Keratinocyte (primary cell): ENCODE results near the gene ADCY4. TPM values are rescaled to one million over a fixed set of nuclear protein-coding genes. Genes with fewer than 3 reads are reported as not detected.

ENCODE experiments used
- DNase-seq: peaks from one replicate; pipeline ENCODE4 v3.0.0-alpha.2; 2011; ENCODE audit warnings: low read depth, missing footprints, low spot score
- FAIRE-seq: peaks from 2 replicates; lab custom pipeline; 2011; peaks lifted over from hg19 to GRCh38; lab: Jason Lieb, UNC
- H2AFZ ChIP-seq: 2 replicates; pipeline ENCODE4 v1.6.0; 2012; ENCODE audit warnings: low read length, control low read depth, inconsistent platforms; ENCODE audit not compliant: control insufficient read depth
- H3K27ac ChIP-seq: 2 replicates; pipeline ENCODE4 v1.5.1; 2011; ENCODE audit warnings: low read length; ENCODE audit not compliant: control insufficient read depth, insufficient read depth
- H3K27me3 ChIP-seq: 3 replicates; pipeline ENCODE4 v1.6.0; 2011; ENCODE audit warnings: low read length; ENCODE audit not compliant: control insufficient read depth, insufficient read depth; ENCODE audit errors: extremely low read depth
- H3K36me3 ChIP-seq, 2 experiments: 2 replicates in 1 of 2; 3 replicates in 1 of 2; pipeline ENCODE4 v1.5.1; 2011; ENCODE audit warnings: low read length in 2 of 2, mild to moderate bottlenecking in 1 of 2; ENCODE audit not compliant: control insufficient read depth in 2 of 2, insufficient read depth in 2 of 2; ENCODE audit errors: extremely low read depth in 1 of 2
- H3K4me1 ChIP-seq: 3 replicates; pipeline ENCODE4 v1.5.1; 2011; ENCODE audit warnings: low read length; ENCODE audit not compliant: control insufficient read depth, insufficient read depth; ENCODE audit errors: extremely low read depth
- H3K4me2 ChIP-seq: 3 replicates; pipeline ENCODE4 v1.6.0; 2011; ENCODE audit warnings: low read depth, low read length; ENCODE audit not compliant: control insufficient read depth, insufficient read depth; ENCODE audit errors: extremely low read depth
- H3K4me3 ChIP-seq, 3 experiments: fragments of 200-600 bp in 1 of 3; sonication (generic) in 1 of 3; 2 replicates in 2 of 3; 3 replicates in 1 of 3; pipeline ENCODE4 v1.5.1; 2011 to 2016; ENCODE audit warnings: low read length in 3 of 3, mild to moderate bottlenecking in 3 of 3, control low read depth in 2 of 3, inconsistent platforms in 1 of 3, low read depth in 1 of 3, mixed read lengths in 1 of 3, mixed run types in 1 of 3, moderate library complexity in 1 of 3; ENCODE audit not compliant: control insufficient read depth in 2 of 3, insufficient read depth in 2 of 3; ENCODE audit errors: extremely low read depth in 1 of 3
- H3K79me2 ChIP-seq: 2 replicates; pipeline ENCODE4 v1.6.0; 2012; ENCODE audit warnings: low read length; ENCODE audit not compliant: control insufficient read depth, insufficient read depth
- H3K9ac ChIP-seq: 3 replicates; pipeline ENCODE4 v1.6.0; 2011; ENCODE audit warnings: low read length; ENCODE audit not compliant: control insufficient read depth, insufficient read depth; ENCODE audit errors: extremely low read depth
- H3K9me1 ChIP-seq: 3 replicates; pipeline ENCODE4 v1.6.0; 2011; ENCODE audit warnings: low read length; ENCODE audit not compliant: control insufficient read depth, insufficient read depth; ENCODE audit errors: extremely low read depth
- H3K9me3 ChIP-seq: 2 replicates; pipeline ENCODE4 v1.5.1; 2012; ENCODE audit warnings: low read depth, low read length; ENCODE audit not compliant: control insufficient read depth
- H4K20me1 ChIP-seq: 3 replicates; pipeline ENCODE4 v1.6.0; 2011; ENCODE audit warnings: low read length; ENCODE audit not compliant: control insufficient read depth, insufficient read depth; ENCODE audit errors: extremely low read depth
- EZH2 ChIP-seq: IDR thresholded peaks from one replicate; pipeline ENCODE4 v1.6.1; 2012; ENCODE audit warnings: inconsistent platforms, mild to moderate bottlenecking, low read length, moderate library complexity
- dilution Hi-C: fragments of 300-500 bp; cut with MboI; formaldehyde crosslinking; loops from one replicate; pipeline ENCODE4 v1.7.0; 2020; ENCODE audit warnings: low sequenced_read_pairs; ENCODE audit not compliant: extremely low pct_ligation_motif_present
- polyA plus RNA-seq, 5 experiments: library from polyadenylated mRNA; depleted of rRNA in 3 of 5; stranded (reverse) in 3 of 5; stranded (forward) in 1 of 5; unstranded in 1 of 5; fragments of >200 nt; gene quantifications; 1 replicate in 1 of 5; 2 replicates in 3 of 5; 3 replicates in 1 of 5; pipeline versions ENCODE4 v1.2.1 to v1.2.3, GENCODE V29; 2011 to 2012; ENCODE audit warnings: missing spikeins in 2 of 5, low read depth in 1 of 5, low replicate concordance in 1 of 5
- TF ChIP-seq, protein P1 (sequence below), 3 experiments: IDR thresholded peaks in 1 of 3; conservative IDR thresholded peaks in 1 of 3; optimal IDR thresholded peaks in 1 of 3; 2 replicates in 2 of 3; 3 replicates in 1 of 3; pipeline versions ENCODE3 to v1.5.1; 2011; ENCODE audit warnings: low read length in 3 of 3, mild to moderate bottlenecking in 3 of 3, moderate library complexity in 2 of 3, control low read depth in 1 of 3, inconsistent platforms in 1 of 3; ENCODE audit not compliant: insufficient read depth in 2 of 3; ENCODE audit errors: extremely low read depth in 1 of 3

ADCY4 gene
- polyA plus RNA-seq, 1 donor (not counting 4 experiments of a cell fraction or from before 2014, with no cell fraction given) = 0.21 TPM

GRCh38 chr14:24366413-24366720 is 31.5 kb upstream of the ADCY4 start:
- Histone ChIP-seq H3K9me1 (no peaks in the 10 kb centered on the region), H3K79me2 (no peaks in the 10 kb centered on the region), H3K9me3 (no peaks in the 10 kb centered on the region), H3K9ac (peak overlapping the region; percentile 71), H2AFZ (peak overlapping the region; percentile 87), H3K36me3 (no peaks in the 10 kb centered on the region), H3K4me2 (peak overlapping the region; percentile 85), H3K27me3 (no peaks in the 10 kb centered on the region), H4K20me1 (no peaks in the 10 kb centered on the region), H3K27ac (peak overlapping the region; percentile 66), H3K4me3 (peak overlapping the region; percentile 35 to 58 (median 41)), H3K4me1 (peaks cover 23% of the 10 kb centered on the region)
- no peak for TF ChIP-seq EZH2
- TF ChIP-seq, protein P1, sequence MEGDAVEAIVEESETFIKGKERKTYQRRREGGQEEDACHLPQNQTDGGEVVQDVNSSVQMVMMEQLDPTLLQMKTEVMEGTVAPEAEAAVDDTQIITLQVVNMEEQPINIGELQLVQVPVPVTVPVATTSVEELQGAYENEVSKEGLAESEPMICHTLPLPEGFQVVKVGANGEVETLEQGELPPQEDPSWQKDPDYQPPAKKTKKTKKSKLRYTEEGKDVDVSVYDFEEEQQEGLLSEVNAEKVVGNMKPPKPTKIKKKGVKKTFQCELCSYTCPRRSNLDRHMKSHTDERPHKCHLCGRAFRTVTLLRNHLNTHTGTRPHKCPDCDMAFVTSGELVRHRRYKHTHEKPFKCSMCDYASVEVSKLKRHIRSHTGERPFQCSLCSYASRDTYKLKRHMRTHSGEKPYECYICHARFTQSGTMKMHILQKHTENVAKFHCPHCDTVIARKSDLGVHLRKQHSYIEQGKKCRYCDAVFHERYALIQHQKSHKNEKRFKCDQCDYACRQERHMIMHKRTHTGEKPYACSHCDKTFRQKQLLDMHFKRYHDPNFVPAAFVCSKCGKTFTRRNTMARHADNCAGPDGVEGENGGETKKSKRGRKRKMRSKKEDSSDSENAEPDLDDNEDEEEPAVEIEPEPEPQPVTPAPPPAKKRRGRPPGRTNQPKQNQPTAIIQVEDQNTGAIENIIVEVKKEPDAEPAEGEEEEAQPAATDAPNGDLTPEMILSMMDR (optimal IDR thresholded peaks at IDR 0.05 in 1 of 3, IDR thresholded peaks at IDR 0.05 in 1 of 3, conservative IDR thresholded peaks at IDR 0.05 in 1 of 3; ENCODE audit: extremely low read depth in 1 of 3, insufficient read depth in 2 of 3, low read length in 3 of 3) = no peak
- no peak for DNase-seq
- dilution Hi-C loops = no loop called here
- FAIRE-seq = no peak

DNA sequence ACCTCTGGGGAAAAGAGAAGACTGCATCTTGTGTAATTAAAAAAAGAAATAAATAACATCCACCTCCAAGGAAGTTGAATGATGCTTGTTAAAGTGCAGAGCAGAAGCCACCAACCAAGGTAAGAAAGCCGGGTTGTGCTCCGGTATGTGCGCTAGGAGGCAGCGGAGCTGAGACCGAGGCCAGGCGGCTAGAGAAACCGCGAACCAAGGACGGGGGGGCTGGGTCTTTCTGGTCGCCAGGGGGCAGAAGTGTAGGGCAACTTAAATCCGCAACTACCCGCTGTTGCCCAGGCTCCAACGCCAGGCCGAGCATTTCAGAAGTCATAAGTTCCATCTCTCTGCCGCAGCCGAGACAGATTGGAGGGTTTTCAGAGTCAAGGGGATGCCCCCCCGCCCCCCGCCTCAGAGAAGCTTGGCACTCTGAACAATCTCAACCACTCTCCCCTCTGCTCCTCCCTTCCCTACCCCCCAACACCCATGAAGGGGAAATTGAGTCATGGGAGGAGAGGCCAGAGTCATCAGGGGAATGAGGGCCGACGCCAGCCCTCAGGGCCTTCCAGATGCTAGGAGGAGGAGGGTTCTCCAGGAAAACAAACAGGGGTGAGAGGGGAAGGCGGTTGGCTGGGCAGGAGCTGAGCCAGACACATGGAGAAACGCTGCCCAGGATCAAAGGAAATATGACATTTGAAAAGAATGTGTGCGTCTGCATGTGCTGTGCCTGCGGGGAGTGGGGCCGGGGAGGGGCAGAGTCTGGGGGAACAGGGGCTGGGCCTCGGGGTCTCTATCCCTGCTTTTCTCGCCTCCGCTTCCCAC is 30.9 kb upstream of the ADCY4 start:
- dilution Hi-C loops = no loop called here
- TF ChIP-seq, protein P1 (optimal IDR thresholded peaks at IDR 0.05 in 1 of 3, IDR thresholded peaks at IDR 0.05 in 1 of 3, conservative IDR thresholded peaks at IDR 0.05 in 1 of 3; ENCODE audit: extremely low read depth in 1 of 3, insufficient read depth in 2 of 3, low read length in 3 of 3) = peak; percentile 90 to 95 (median 92)
- TF ChIP-seq EZH2 = no peak

More for the DNA sequence above, 30.9 kb upstream of the ADCY4 start:
- Histone ChIP-seq H3K4me3 (peak overlapping the region; percentile 11 to 41 (median 35)), H3K9ac (peak overlapping the region; percentile 71), H3K79me2 (no peaks in the 10 kb centered on the region), H2AFZ (peak overlapping the region; percentile 79), H3K27ac (peak overlapping the region; percentile 66), H3K9me3 (no peaks in the 10 kb centered on the region), H3K36me3 (no peaks in the 10 kb centered on the region), H3K4me2 (peak overlapping the region; percentile 85), H3K4me1 (peaks cover 23% of the 10 kb centered on the region), H3K9me1 (no peaks in the 10 kb centered on the region), H4K20me1 (no peaks in the 10 kb centered on the region), H3K27me3 (no peaks in the 10 kb centered on the region)
- DNase-seq (peak; percentile 62), FAIRE-seq (peak; percentile 83)
